Left kidney (tissue), 2 donors: Measurements from ENCODE around the gene JMJD8. TPM values are rescaled to one million over a fixed set of nuclear protein-coding genes. Genes with fewer than 3 reads are reported as not detected.

Source experiments
- DNase-seq: peaks from one replicate; pipeline ENCODE4 v3.0.0-alpha.2; 2013
- polyA plus RNA-seq: library from polyadenylated mRNA; unstranded; fragments of 120-200 nt; gene quantifications from one replicate; pipeline ENCODE4 v1.2.1, GENCODE V29; 2013; ENCODE audit not compliant: insufficient read length

The JMJD8 gene
- polyA plus RNA-seq, 1 donor, result 51.4 TPM

- no peak for DNase-seq
Observed at GRCh38 chr16:641326-642188, 42.6 kb downstream of the JMJD8 start, which contains the start of gene MCRIP2. MCRIP2 (plus strand) TSS chr16:641828; CDS start chr16:641992, 164 bp downstream.

- no peak for DNase-seq
Observed at GRCh38 chr16:640614-641013, 43.5 kb downstream of the JMJD8 start.

- DNase-seq, result no peak
Observed at GRCh38 chr16:638836-639235, 45.3 kb downstream of the JMJD8 start.

GRCh38 chr16:638034-638543 lies 46.0 kb downstream of the JMJD8 start:
- no peak for DNase-seq

- DNase-seq, result peak; percentile 87
Observed at GRCh38 chr16:637081-638018, 46.8 kb downstream of the JMJD8 start.

- peak; percentile 92 for DNase-seq
Observed at GRCh38 chr16:636206-637080, 47.7 kb downstream of the JMJD8 start, which contains the start of gene METTL26. METTL26 (minus strand) TSS chr16:636305; CDS start chr16:636290, 15 bp downstream.

GRCh38 chr16:635573-636205 lies 48.4 kb downstream of the JMJD8 start:
- DNase-seq, result no peak

- no peak for DNase-seq
Observed at GRCh38 chr16:634996-635395, 49.1 kb downstream of the JMJD8 start.

GRCh38 chr16:634051-634670 lies 50.0 kb downstream of the JMJD8 start:
- DNase-seq, result no peak

GRCh38 chr16:633336-634050 lies 50.6 kb downstream of the JMJD8 start:
- no peak for DNase-seq

GRCh38 chr16:632486-633335 lies 51.4 kb downstream of the JMJD8 start:
- no peak for DNase-seq

GRCh38 chr16:631808-632358 lies 52.3 kb downstream of the JMJD8 start:
- no peak for DNase-seq

Other genes with a start within 250 kb of the JMJD8 start
- 23.8 TPM for gene CAPN15, start 156.6 kb downstream of the JMJD8 start, polyA plus RNA-seq
- gene PRR35, start 123.9 kb downstream of the JMJD8 start, polyA plus RNA-seq, result 6.6 TPM
- 4.7 TPM for gene NHLRC4, start 117.3 kb downstream of the JMJD8 start, polyA plus RNA-seq
- 60.9 TPM for gene PIGQ, start 114.4 kb downstream of the JMJD8 start, polyA plus RNA-seq
- gene RAB40C, start 94.3 kb downstream of the JMJD8 start, polyA plus RNA-seq, result 17.3 TPM
- 1.5 TPM for gene WFIKKN1, start 53.3 kb downstream of the JMJD8 start, polyA plus RNA-seq
- gene METTL26, start 48.0 kb downstream of the JMJD8 start, polyA plus RNA-seq, result 38.0 TPM
- gene MCRIP2, start 42.5 kb downstream of the JMJD8 start, polyA plus RNA-seq, result 15.5 TPM
- 42.2 TPM for gene WDR90, start 35.0 kb downstream of the JMJD8 start, polyA plus RNA-seq
- 70.8 TPM for gene RHOT2, start 16.2 kb downstream of the JMJD8 start, polyA plus RNA-seq
- gene RHBDL1, start 8.7 kb downstream of the JMJD8 start, polyA plus RNA-seq, result 1.7 TPM
- gene STUB1, start 3.9 kb downstream of the JMJD8 start, polyA plus RNA-seq, result 107 TPM
- gene WDR24, start 6.1 kb upstream of the JMJD8 start, polyA plus RNA-seq, result 10.2 TPM
- 0.75 TPM for gene FBXL16, start 21.5 kb upstream of the JMJD8 start, polyA plus RNA-seq
- gene METRN, start 30.8 kb upstream of the JMJD8 start, polyA plus RNA-seq, result 6.3 TPM
- gene ANTKMT, start 36.8 kb upstream of the JMJD8 start, polyA plus RNA-seq, result 9.0 TPM
- 2.0 TPM for gene CCDC78, start 42.1 kb upstream of the JMJD8 start, polyA plus RNA-seq
- gene HAGHL, start 42.8 kb upstream of the JMJD8 start, polyA plus RNA-seq, result 3.3 TPM
- gene CIAO3, start 56.7 kb upstream of the JMJD8 start, polyA plus RNA-seq, result 26.7 TPM
- gene MSLN, start 76.4 kb upstream of the JMJD8 start, polyA plus RNA-seq, result 17.1 TPM
- 10.7 TPM for gene RPUSD1, start 104.0 kb upstream of the JMJD8 start, polyA plus RNA-seq
- 22.9 TPM for gene CHTF18, start 104.3 kb upstream of the JMJD8 start, polyA plus RNA-seq
- gene GNG13, start 116.4 kb upstream of the JMJD8 start, polyA plus RNA-seq, result 0.42 TPM